Airway epithelial cell (primary cell): ENCODE results near the gene TMEM43. TPM values are rescaled to one million over a fixed set of nuclear protein-coding genes. Genes with fewer than 3 reads are reported as not detected.

Source experiments
- total RNA-seq: library from RNA; depleted of rRNA; stranded (reverse); fragments of >200 nt; gene quantifications from 2 replicates; pipeline ENCODE4 v1.2.3, GENCODE V29; 2015

Gene TMEM43
- 75.2 and 92.5 TPM in 2 replicates for total RNA-seq

GRCh38 chr3:14124615-14125192 is at the start of gene TMEM43, which contains the start of gene CHCHD4:
TSS of gene TMEM43 (plus strand) at chr3:14125052. CDS start at chr3:14125194, 142 bp downstream.
TSS of gene CHCHD4 (minus strand) at chr3:14124870. CDS start at chr3:14124676, 194 bp downstream.

GRCh38 chr3:14178247-14179113 is 53.6 kb downstream of the TMEM43 start, which contains the start of the genes LSM3 and XPC:
TSS of gene LSM3 (plus strand) at chr3:14178817. CDS start at chr3:14178861, 44 bp downstream.
TSS of gene XPC (minus strand) at chr3:14178601. CDS start at chr3:14178568, 33 bp downstream.

Other genes with a start within 250 kb of the TMEM43 start
- 12.5 and 16.9 TPM in 2 replicates for gene WNT7A, start 245.0 kb upstream of the TMEM43 start, total RNA-seq
- gene CHCHD4, start 182 bp upstream of the TMEM43 start, total RNA-seq = 15.9 and 22.0 TPM in 2 replicates
- 28.3 and 28.7 TPM in 2 replicates for gene XPC, start 53.5 kb downstream of the TMEM43 start, total RNA-seq
- 18.3 and 20.3 TPM in 2 replicates for gene LSM3, start 53.8 kb downstream of the TMEM43 start, total RNA-seq